ENCODE measurements around the gene A2M.

DNA sequence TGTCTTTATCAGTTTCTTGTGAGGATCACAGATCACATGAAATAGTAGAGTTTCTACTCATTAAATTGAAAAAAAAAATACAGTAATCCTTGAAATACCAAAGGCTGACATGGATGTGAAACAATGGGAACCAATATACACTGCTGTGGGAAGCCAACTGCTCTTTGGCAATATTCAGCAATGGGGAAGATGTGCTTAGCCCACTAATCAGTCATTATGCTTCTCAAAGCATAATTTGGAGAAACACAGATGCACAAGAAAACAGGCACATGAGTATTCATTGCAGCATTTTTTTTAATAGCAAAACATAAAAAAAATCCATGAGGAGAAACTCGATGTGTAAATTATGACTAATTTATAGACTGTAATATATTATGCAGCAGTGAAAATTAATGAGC, 40.6 kb downstream of the A2M start:
- TF ChIP-seq, protein P1, sequence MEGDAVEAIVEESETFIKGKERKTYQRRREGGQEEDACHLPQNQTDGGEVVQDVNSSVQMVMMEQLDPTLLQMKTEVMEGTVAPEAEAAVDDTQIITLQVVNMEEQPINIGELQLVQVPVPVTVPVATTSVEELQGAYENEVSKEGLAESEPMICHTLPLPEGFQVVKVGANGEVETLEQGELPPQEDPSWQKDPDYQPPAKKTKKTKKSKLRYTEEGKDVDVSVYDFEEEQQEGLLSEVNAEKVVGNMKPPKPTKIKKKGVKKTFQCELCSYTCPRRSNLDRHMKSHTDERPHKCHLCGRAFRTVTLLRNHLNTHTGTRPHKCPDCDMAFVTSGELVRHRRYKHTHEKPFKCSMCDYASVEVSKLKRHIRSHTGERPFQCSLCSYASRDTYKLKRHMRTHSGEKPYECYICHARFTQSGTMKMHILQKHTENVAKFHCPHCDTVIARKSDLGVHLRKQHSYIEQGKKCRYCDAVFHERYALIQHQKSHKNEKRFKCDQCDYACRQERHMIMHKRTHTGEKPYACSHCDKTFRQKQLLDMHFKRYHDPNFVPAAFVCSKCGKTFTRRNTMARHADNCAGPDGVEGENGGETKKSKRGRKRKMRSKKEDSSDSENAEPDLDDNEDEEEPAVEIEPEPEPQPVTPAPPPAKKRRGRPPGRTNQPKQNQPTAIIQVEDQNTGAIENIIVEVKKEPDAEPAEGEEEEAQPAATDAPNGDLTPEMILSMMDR (conservative IDR thresholded peaks at IDR 0.05; ENCODE audit: low read depth, low read length), result no peak
- TF ChIP-seq, protein P2, sequence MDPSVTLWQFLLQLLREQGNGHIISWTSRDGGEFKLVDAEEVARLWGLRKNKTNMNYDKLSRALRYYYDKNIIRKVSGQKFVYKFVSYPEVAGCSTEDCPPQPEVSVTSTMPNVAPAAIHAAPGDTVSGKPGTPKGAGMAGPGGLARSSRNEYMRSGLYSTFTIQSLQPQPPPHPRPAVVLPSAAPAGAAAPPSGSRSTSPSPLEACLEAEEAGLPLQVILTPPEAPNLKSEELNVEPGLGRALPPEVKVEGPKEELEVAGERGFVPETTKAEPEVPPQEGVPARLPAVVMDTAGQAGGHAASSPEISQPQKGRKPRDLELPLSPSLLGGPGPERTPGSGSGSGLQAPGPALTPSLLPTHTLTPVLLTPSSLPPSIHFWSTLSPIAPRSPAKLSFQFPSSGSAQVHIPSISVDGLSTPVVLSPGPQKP (IDR thresholded peaks at IDR 0.05; ENCODE audit: borderline replicate concordance, low read depth, low read length), result no peak
